ENCODE measurements around the gene GFPT2.

DNA sequence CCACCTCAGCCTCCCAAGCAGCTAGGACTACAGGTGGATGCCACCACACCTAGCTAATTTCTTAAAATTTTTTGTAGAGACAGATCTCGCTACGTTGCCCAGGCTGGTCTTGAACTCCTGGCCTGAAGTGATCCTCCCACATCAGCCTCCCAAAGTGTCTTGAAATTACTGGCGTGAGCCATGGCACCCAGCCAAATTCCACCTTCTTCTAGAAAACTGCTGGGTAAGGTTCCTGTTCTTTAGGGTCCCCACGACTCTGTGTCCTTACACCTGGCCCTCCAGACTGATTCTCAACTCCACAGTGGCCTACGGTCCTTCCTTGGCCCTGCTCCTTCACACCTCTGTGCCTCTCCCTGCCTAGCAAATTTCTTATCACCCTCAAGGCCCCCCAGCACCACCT is 63.2 kb downstream of the GFPT2 start:
- TF ChIP-seq, protein P1, sequence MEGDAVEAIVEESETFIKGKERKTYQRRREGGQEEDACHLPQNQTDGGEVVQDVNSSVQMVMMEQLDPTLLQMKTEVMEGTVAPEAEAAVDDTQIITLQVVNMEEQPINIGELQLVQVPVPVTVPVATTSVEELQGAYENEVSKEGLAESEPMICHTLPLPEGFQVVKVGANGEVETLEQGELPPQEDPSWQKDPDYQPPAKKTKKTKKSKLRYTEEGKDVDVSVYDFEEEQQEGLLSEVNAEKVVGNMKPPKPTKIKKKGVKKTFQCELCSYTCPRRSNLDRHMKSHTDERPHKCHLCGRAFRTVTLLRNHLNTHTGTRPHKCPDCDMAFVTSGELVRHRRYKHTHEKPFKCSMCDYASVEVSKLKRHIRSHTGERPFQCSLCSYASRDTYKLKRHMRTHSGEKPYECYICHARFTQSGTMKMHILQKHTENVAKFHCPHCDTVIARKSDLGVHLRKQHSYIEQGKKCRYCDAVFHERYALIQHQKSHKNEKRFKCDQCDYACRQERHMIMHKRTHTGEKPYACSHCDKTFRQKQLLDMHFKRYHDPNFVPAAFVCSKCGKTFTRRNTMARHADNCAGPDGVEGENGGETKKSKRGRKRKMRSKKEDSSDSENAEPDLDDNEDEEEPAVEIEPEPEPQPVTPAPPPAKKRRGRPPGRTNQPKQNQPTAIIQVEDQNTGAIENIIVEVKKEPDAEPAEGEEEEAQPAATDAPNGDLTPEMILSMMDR (IDR thresholded peaks at IDR 0.05), result no peak
- TF ChIP-seq POLR2A (IDR thresholded peaks at IDR 0.05), result no peak
